ENCODE measurements around the gene TRPM2. TPM values are rescaled to one million over a fixed set of nuclear protein-coding genes. Genes with fewer than 3 reads are reported as not detected.
"Not testable (repeated sequence)": the region's sequence is repeated elsewhere in the genome, so short reads cannot be mapped to it uniquely, and the experiment has no call there.

Gene TRPM2
- polyA plus RNA-seq, 1 donor, result 2.1 TPM

GRCh38 chr21:44354775-44355771, 1.7 kb downstream of the TRPM2 start:
- DNase-seq, result no peak

GRCh38 chr21:44356160-44356559, 2.7 kb downstream of the TRPM2 start:
- DNase-seq, result no peak

GRCh38 chr21:44356636-44357035, 3.2 kb downstream of the TRPM2 start:
- DNase-seq, result no peak

DNA sequence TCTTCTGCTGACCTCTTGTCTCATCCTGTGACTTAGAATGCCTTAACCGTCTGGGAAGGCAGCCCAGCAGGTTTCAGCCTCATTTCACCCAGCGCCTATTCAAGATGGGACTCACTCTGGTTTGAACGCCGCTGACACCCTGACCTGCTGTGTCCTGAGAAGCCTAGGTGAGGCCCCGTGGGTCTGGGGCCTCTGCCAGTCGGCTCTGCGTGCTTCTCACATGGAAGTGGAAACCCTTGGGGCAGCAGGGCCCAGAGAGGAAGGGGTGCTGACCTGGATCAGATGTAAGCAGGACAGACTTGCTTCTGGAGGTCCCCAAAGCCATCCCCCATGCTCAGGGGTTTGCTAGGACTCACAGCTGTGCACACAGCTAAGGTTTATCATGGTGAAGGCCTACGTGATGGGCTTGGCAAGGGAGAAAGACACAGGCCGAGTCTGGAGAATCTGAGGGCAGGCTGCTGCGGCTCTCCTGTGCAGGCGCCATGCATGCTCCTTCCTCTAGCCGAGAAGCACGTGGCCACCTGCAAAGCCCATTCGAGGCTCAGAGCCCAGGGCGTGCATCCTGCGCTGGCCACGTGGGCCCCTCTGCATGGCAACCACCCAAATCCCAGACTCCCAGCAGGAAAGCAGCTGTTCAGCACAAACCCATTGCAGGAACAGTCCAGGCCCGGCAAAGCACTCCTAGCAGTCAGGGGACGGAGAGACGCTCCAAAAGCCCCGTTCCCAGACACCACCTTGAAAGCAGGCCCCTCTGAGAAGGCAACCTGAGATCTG, 3.8 kb downstream of the TRPM2 start:
- peak; percentile 49 for DNase-seq

- no peak for DNase-seq
These were observed 6.0 kb downstream of the TRPM2 start for GRCh38 chr21:44359396-44359795.

DNA sequence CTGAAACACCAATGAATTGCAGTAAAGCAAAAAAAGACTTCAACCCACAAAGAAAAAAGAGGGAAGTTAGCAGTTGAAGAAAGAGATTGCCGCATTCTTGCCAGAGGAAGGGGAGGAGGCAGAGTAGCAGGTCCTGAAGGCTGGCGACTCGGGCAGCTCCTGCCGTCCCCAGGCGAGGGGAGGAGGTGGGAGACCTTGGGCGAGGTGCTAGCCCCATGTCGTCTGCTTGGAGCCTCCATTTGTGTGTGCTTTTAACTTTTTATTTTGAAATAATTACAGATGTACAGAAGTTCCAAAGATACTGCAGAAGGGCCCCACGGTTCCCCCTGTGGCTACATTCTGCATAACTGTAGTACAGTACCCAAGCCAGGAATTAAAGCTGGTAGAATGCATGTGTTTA, 6.7 kb downstream of the TRPM2 start:
- DNase-seq, result no peak

DNA sequence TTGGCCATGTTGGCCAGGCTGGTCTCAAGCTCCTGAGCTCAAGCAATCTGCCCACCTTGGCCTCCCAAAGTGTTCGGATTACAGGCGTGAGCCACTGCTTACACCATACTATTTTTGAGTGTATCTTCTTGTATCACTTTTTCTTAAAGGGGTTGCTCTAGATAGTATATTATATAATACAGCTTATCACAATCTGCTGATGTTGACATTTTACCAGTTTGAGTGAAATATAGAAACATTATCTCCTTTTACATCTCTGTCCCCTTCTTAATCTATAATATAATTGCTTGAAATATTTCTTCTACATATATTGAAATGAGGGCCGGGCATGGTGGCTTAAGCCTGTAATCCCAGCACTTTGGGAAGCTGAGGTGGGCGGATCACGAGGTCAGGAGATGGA, 8.5 kb downstream of the TRPM2 start:
- DNase-seq, result not testable (repeated sequence)

DNA sequence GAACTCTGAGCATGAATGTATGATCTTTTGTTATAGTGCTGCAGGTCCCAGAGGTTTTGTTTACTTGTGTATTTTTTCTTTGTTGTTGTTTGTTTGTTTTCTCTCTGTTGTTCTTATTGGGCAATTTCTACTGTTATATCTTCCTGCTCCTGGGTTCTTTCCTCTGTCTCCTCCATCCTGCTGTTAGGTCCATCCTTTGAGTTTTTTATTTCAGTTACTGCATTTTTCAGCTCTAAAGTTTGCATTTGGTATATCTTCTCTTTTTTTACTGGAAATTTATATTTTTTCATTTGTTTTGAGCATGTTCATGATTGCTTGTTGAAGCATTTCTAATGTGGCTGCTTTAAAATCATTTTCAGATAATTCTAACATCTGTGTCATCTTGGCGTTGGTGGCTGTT, 9.9 kb downstream of the TRPM2 start:
- no peak for DNase-seq

GRCh38 chr21:44364151-44365053, 11.0 kb downstream of the TRPM2 start:
- DNase-seq, result no peak

GRCh38 chr21:44365251-44365966, 12.0 kb downstream of the TRPM2 start:
- DNase-seq, result no peak

DNA sequence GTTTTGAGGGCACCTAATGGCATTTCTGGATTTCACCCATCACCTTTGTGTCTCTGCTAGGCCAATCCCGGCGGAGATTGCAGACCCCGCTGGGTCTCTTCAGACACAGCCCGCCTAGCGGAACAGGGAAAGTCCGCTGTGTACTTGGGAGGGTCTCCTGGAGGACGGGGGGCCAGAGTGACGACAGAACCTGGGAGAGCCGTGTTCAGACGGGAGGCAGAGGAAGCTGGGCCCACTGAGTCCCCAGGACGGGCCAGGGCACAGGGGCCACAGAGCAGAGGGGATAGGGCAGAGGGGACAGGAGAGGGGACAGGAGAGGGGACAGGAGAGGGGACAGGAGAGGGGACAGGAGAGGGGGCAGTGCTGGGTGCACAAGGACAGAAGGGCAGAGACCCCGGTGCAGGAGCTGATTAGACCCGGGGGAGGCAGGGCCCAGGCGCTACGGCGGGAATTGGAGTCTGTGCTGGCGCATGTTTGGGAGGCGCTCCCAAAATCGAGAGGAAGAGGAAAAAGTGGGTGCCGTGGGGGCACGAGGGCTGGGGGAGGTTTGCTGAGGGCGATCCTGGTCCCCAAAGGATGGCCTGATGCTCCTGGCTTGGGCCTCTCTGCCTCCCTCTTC, 12.7 kb downstream of the TRPM2 start:
- no peak for DNase-seq

DNA sequence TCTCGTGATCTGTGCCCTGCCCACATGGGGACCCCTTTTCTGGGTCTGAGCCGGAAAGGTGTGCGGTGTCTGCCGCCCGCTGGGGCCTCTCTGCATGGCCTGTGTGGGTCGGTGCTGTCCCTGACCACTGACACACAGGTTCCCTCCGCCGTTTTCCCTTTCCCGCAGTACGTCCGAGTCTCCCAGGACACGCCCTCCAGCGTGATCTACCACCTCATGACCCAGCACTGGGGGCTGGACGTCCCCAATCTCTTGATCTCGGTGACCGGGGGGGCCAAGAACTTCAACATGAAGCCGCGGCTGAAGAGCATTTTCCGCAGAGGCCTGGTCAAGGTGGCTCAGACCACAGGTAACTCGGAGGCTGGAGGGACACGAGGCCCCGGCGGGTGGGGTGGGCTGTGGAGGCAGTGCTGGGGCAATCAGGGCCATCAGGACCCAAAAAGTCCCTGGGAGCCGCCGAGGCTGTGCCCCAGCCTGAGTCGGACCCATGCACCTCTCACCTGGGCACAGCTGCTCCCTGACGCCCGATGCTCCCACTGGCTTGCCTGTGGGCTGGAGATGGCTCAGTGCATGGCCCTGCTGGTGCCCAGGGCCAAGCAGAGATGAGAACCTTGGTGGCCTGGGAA, 13.3 kb downstream of the TRPM2 start:
- DNase-seq, result no peak

- DNase-seq, result no peak
These were observed 15.5 kb downstream of the TRPM2 start for GRCh38 chr21:44368711-44369446.

GRCh38 chr21:44370027-44370735, 16.8 kb downstream of the TRPM2 start:
- DNase-seq, result no peak

GRCh38 chr21:44370786-44371410, 17.5 kb downstream of the TRPM2 start:
- no peak for DNase-seq

- DNase-seq, result no peak
These were observed 18.2 kb downstream of the TRPM2 start for GRCh38 chr21:44371596-44371995.

GRCh38 chr21:44372616-44373015, 19.2 kb downstream of the TRPM2 start:
- DNase-seq, result no peak

DNA sequence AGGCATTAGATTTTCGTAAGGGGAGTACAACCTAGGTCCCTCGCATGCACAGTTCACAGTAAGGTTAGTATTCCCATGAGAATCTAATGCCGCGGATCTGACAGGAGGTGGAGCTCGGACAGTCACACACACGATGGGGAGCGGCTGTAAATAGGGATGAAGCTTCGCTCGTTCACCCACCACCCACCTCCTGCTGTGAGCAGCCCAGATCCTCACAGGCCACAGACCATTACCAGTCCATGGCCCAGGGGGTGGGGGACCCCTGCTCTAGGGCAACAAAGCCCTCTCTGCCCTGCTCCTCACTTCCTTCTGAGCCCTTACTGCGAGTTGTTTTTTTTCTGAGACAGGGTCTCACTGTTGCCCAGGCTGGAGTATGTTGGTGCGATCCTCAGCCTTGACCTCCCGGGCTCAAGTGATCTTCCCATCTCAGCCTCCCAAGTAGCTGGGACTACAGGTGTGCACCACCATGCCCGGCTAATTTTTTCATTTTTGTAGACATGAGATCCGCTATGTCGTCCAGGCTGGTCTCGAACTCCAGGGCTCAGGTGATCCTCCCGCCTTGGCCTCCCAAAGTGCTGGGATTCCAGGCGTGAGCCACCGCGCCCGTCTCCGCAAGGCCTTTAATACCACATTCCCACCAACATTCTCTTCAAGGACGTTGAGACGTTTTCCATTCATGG, 21.3 kb downstream of the TRPM2 start:
- DNase-seq, result no peak
